ENCODE data around the gene PDIA4.
"Not testable (repeated sequence)": the region's sequence is repeated elsewhere in the genome, so short reads cannot be mapped to it uniquely, and the experiment has no call there.

PDIA4 gene

DNA sequence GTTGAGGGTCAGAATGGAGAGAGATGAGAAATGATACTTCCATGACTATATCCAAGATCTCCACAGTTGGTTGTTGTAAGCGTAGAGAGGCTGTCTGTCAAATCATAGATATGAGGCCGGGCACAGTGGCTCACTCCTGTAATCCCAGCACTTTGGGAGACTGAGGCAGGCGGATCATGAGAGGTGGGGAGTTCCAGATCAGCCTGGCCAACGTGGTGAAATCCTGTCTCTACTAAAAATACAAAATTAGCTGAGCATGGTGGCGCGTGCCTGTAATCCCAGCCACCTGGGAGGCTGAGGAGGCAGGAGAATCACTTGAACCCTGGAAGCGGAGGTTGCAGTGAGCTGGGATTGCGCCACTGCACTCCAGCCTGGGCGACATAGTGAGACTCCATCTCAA is 2.1 kb upstream of the PDIA4 start:
- DNase-seq, result not testable (repeated sequence)

DNA sequence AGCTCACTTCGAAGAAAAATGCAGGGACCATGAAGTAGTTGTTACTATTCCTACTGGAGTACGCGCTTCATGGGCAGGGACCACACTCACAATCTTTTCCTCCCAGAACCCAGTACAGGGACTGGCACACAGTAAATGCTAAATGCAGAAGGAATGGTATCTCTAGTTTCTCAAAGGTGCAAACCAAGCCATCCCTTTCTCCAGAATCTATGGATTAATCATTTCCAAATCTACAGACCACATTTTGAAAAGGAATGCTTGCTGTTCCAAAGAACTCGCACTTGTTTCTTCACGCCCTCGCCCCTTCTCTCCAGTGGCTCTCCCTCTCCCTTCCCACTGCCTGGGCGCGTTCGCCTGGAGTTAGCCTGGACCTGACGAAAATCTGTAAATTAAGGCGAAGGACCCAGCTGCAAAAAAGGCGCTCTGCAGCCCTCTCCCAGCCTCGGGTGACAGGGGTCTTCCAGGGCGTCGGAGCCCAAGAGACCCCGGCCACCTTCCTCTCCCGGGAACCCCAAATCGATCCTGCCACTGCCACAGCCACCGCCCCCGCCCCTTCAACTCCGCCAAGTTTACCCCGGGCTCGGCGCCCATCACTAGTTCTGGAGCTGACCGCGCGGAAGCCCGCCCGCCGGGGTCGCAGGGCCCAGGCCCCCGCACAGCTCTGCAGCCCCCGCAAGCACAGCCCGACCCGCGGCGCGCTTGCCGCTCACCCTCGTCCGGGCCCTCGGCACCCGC is 527 bp downstream of the PDIA4 start:
- no peak for DNase-seq

DNA sequence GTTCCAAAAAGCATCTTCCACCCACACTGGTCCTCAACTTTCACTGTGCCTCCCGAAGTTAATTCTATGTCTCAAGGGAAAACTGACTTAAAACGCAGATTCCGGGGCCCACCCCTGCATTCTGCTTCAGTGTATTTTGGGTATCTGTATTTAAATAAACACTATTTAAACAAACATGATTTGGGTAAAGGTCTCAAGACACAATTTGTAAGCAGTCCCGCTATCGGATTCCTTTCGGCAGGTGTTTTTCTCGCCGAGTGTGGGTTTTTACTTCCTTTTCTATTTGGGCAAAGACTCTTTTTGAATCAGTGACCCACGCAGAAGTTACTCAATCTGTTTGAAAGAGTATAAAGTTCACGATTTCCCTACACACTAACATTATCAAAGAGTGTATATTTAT is 1.2 kb downstream of the PDIA4 start:
- no peak for DNase-seq

DNA sequence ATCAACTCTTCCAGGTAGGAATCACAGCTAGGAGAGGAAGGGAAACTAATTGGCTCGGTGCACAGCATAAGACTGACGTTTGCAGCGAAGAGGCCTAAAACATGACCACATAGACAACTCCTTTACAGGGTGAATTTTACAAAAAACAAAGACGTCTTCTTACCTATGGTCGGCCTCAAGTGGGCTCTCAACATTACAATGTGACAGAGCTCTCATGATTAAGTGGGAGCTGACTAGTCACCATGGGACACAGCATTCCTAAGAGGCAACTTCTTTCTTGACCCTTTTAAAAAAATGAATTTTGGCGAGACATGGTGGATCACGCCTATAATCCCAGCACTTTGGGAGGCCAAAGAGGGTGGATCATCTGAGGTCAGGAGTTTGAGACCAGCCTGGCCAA is 4.6 kb downstream of the PDIA4 start:
- DNase-seq, result no peak

DNA sequence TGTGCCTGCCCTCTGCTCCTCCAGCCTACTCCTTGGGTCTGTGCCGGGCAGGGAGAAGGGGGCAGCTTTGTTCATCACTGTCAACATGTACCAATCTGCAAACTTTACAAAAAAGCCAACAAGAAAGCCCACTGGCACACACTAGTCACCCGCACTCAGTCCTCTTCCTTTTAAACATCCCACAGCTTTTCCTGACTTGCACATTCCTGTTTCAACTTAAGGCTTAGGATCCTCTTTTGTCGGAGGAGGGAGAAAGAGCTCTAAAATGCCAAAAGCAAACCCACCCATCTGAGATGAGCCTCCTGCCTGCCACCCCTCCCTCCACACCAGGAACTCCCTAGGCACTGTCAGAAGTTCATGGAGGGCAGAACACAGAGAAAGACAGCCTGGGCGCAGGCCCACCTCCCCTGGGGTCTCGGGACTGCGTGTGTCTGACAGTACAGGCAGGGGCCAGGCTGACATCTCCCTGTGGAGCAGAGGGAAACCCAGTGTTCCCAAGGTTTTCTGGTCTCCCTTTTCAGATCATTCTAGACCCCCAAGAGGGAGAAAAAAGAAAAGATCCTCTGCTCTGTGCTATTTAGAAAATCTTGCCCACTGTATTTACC is 5.4 kb downstream of the PDIA4 start:
- no peak for DNase-seq

DNA sequence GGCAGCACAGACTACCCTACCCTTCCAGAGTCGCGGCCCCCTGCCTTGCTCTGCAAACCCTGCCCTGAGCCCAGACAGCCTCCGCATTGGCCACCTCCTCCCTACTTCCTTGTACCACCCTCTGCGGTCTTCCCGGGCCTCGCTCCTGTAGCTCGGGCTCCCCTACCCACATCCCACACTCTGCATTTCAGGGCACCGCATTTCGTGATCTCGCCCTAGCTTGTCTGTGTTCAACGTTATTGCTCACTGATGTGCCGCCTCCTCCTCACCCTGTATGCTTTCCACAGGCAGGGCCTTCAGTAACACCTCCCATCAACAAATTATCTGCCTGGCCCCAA is 6.6 kb downstream of the PDIA4 start:
- no peak for DNase-seq

DNA sequence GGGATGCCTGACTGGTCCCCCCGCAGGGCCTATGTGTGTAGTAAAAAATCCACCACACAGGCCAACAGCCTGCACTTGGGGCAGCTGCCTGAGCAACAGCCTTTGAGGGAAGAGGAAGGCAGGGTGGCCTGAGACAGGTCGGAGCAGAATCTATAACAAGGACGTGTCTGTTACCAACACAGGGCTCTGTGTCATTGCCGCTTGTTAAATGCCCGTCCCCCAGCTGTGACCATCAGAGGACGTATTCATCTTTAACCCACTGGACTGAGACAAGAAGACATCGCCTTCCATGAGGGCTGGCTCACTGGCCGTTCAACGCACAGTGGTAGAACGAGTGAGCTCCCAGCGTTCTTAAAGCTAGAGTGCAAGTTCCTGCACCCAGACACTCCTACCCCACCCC is 7.8 kb downstream of the PDIA4 start:
- no peak for DNase-seq

DNA sequence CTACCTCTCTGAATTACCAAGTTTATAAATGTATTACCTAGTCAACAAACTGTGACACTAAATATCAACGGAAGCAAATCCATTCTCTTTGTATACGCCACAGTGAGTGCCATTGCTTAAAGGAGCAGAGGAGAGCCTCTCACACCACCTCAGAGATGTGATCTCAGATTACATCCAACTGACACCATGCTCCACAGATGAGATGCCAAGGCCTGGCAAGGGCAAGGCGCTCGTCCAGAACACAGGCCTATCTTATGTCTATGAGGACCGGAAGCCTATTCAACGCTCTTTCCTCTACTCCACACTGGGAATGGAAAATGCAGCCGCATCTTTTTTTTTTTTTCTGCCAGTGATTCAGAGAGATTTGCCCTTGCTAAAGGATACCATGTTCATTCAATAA is 11.4 kb downstream of the PDIA4 start:
- no peak for DNase-seq

DNA sequence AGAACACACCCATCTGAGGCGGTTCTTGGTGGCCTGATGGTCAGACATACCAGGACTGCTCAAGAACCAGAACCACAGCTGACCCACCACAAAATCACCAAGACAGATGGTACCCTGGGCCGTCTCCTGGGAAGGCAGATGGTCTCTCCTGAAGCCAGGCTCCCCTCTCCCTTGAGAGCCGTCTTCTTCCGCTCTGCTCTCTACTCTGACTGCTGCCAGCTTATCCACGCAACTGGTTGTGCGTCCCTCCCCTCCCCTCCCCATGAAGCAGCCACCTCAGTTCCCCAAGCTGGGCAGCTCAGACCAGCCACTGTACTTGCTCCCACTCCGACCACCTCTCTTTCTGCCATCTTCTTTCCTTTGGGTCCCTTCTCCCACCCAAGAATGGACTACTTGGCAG is 14.0 kb downstream of the PDIA4 start:
- DNase-seq, result no peak

DNA sequence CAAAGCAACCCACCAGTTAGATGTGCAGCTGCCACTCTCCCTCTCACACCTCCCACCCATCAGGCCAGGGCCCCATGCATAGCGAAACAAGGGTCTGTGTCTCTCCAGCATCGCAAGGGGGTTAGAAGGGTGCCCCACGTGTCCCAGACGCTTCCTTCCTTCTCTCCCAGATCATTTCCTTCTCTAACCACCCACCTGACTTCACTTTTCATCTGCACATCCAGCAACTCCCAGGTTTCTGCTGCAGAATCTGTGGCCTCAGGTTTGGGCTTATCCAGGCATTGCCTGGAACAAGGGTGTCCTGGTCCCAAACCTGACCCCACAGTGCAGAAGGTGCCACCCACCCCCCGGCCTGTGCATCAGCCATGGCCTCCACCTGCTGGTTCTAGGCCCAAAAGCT is 14.4 kb downstream of the PDIA4 start:
- DNase-seq, result no peak

DNA sequence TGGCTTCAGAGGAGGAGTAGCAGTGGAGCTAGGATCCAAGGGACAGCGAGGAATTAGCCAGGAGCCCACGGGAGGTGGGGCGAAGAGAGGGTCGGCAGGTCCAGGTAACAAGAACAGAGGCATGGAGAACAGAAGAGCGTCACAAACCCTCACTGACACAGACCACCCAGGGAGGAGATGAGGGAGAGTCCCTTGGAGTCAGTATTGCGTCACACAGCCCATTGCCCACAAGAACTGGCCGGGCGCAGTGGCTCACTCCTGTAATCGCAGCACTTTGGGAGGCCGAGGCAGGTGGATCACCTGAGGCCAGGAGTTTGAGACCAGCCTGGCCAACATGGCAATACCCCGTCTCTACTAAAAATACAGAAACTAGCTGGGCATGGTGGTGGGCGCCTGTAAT is 15.6 kb downstream of the PDIA4 start:
- DNase-seq, result not testable (repeated sequence)

DNA sequence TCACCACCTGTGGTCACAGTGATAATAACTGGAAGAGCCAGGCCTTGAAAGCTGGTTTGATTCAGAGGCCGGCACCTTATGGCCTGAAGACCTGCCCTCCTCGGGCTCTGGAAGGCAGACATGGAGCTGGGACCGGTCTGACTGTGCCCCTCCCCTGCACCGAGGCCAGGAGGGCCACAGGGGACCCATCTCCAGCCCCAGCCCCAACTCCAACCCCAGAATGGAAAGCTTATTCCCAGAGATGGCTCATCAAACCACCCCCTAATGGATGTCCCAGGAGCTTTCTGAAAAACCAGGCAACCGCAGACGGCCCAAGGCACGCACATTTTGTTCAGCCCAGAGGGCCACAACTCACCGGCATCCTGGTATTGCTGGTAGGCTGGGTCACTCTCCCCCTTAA is 16.8 kb downstream of the PDIA4 start:
- no peak for DNase-seq

DNA sequence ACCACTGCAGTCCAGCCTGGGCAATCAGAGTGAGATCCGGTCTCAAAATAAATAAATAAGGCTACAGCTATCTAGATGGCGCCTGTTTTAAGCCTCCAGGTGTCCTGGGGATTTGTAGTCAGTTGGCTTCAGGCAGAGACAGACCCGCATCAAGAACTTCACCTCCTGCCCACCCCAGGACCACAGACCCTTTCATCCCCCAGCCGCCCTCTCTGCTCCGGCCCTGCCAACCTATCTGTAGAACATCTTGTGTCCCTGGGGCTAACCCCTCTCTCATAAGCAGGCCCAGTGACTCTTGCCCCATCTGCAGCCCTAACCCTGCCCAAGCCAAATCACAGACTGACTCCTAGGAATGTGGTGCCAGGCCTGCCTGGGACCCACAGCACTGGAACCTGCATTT is 17.9 kb downstream of the PDIA4 start:
- no peak for DNase-seq

DNA sequence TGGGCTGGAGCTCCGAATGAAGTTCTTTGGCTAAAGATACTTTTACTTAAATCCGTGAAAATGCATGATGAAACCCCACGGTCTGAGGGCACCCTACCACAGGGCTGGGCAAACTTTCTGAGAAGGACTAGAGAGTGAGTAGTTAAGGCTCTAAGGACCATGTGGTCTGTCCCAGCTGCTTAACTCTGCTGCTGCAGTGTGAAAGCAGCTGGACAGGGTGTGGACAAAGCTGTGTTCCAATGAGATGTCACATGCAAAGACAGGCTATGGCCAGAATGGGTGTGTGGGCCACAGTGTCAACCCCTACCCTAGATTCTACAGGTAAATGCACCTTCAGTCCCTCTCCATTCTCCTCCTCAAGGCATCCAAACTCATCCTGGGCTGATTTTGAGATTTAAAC is 18.8 kb downstream of the PDIA4 start:
- DNase-seq, result no peak

DNA sequence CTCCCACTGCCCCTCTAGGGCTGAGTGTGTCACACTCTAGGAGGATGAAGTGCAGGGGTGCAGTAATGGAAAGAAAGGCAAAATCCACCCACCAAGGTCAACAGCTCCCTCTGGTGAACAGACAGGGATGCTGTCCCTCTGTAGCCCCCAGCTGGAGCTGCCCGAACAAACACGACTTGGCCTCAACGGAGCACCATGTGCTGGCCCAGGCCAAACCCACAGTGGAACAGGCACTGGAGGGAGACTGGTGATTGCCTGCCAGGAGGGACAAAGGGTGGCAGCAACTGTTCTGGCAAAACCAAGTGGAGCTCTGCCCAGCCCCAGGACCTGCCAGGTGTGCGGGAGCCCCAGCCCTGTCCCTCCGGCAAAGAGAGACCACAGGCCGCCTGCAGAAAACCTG is 20.7 kb downstream of the PDIA4 start:
- DNase-seq, result no peak

DNA sequence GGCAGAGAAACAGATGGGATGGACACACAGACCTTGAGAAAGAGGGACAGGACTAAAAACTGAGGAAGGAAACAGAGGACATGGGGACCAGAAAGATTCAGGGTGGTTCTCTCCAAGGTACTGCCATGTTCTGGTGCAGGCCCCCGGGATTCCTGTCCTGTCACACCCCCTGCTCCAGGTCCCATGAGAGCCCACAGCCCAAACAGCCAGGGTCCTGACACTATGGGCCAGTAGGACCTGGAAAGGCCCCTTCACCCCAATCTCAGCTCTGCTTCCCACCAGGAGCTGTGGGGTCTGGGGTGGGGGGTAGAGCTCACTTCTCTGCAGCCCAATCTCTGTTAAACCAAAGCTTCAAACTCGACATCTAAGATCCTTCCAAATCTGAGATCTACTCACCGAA is 21.2 kb downstream of the PDIA4 start:
- DNase-seq, result no peak

DNA sequence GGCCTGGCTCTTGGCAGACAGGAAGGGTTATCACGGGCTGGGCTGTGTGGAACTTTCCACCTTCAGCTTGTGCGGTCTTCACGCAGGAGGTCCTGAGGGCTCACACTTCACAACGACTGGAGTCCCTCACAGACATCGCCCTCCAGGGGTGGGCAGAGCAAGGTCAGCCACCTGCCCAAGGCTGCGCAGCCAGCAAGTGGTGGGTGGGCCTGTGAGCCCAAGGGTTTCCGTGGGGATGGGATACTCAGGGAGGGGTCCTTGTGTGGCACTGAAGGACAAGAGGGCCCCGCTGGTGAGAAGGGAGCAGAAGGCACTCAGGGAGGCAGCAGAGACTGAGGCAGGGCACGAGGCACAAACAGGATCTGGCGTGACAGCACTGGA is 22.0 kb downstream of the PDIA4 start:
- no peak for DNase-seq

DNA sequence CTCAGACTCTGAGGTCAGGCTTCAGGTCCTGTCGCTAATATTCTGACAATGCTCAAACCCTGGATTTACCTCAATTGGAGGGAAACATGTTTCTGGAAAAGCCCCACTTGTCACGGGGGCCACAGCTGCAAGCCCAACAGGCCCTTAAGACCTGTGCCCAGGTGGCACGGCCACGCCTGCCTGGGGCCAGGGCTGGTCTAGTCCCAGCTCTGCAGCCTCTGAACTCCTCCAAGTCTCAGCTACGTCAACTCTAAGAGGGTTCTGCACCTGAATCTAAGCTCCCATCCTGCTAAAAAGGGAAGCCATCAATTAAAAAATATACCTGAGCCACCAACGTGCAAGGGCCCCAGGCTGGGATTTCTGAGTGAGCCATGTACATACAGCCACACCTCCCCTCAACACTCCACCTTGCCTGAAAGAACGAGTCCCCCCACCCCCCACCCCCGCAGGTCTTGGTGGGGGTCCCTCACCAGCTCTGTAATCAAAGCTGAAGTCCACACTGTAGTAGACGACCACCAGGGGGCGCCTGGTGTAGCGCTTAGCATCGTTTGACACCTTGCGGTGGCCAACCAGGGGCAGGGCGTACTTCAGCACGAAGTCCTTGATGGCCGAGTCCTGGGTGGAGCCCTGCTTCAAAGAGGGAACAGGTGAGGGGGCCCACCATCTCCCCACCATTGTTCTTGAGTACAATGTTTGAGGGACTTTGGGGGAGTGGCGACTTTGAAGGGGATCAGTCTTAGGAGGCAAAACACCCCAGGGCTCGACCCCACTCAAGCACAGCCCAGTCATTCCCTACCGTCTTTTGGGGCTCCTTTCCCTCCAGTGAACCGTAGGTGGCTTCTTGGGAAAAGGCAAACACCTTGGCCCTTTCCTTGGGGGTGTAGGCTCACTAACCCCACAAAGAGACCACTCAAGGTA is 22.6 kb downstream of the PDIA4 start:
- peak; percentile 84 for DNase-seq

DNA sequence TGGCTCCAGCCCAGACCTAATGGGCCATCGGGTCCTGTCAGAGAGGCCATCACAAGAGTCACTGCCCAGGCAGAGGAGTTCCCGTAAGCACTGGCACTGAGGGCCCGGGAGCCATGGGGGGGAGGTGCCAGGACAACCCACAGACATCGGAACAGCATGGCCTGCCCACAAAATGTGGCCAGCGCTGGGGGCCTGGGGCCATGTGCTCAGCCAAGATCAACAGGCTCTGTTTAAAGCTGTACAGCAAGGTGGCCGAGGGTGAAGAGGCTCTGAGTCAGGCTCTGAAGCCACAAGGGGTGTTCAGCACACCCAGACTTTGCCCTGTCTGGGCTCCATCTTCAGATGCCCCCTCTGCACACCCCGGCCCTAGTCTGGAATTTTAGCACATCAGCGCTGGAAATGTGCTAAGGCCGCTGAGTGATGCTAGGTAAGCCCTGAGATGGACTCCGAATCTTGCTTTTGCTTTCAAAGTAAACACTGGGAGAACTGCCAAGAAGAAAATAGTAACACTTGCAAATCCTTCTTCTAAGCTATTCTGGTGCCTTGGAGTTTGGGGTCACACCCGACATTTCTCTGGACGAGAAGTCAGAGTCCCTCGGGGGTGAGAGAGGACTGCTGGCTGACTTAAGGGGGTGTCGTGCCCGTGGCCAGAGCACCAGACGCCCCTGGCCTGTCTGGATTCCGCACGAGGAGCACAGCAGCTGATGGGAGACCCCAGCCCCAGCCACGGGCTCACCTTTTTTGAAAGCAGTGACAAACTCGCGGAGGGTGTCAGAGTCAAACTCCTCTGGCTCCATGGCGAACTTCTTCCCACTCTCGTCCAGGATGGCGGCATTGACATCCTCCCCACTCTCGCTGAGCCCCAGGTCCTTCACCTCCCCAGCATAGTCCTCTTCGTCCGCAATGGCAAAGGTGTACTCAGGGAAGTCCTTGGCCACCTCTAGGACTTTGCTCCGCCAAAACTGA is 23.6 kb downstream of the PDIA4 start:
- DNase-seq, result no peak

DNA sequence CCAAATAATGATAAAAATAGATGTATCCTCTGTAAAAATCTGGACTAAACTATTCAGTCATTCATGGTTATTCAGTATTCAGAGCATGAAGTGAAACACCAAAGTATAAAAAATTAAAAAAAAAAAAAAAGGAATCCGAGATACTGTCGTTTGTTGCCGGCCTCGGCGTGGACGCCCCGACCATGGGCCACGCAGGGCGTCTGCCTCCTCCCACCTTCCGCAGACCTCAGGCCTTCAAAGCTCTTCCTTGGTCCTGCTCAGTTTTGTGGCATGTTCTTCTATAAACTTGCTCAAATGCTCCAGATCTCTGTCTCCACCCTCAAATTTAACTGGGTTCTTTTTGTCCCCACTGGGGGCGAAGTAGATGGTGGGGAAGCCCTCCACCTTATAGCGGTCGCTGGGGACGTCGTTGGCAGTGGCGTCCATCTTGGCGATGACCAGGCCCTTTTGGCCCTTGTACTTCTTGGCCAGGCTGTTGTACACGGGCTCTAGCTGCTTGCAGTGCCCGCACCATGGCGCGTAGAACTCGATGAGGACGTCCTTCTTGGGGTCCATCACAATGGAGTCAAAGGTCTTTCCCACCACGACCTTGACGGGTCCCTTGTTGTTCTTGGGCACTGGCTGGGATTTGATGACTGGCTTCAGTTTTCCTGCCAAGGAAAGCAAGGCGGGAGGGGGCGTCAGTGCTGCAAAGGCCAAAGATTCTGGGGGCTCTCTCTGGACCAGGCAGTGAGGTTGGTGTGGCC is 24.6 kb downstream of the PDIA4 start:
- no peak for DNase-seq

DNA sequence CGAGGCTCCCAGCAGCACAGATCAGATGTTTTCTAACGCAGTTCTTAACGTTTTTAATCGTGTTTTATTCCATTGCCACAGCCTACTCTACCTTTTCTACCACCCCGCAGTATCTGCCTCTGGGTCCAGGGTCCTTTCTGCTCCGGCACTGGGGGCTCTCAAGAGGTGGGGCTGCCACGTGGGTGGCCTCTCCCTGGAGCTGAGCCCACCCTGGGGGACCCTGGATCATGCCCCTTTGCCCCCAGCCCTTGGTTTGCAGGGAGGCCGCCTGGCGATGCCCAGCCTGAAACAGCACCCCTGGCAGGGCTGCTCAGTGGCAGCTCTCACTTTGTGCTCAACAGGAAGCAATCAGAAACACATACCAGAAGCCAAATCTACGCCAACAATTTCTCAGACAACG is 25.3 kb downstream of the PDIA4 start:
- no peak for DNase-seq

DNA sequence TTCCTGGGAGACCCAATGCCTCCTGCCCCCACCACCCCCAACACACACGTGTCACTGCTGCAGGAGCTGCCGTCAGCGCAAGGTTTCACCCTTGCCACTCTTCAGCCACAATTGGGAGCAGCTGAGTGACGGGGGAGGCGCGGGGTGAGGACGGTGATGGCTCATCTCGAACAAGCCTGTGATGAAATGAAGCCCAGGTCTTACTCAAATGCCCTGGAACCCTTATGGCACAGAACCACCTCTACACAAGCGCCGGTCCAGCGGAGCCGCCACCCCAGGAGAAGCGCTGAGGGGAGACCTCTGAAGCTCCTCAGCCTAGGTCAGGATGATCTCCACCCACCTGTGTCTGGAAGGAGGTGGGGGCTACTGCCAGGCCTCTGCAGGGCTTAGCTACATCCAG is 25.7 kb downstream of the PDIA4 start:
- no peak for DNase-seq
